ENCODE results near the gene PCDH18.

DNA sequence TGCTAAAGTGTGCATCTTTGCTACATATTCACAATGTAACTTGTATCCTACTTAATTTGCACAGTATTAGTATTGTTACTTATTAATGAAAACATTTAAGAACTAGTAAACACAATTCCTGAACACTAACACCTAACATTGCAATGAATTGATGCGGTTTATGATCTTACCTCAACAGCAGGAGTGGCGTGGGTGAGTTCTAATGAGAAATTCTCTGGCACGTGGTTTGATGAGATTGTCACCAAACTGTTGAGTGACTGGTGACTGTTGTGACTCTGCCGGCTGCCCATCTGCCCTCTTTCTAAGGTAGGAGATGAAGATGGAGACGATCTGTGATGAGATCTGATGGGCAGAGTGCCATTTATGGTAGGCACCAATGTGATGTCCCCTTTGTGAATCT, 2.9 kb downstream of the PCDH18 start:
- TF ChIP-seq POLR2A (IDR thresholded peaks at IDR 0.05; ENCODE audit: low read length) (no peak), GATA1 (IDR thresholded peaks at IDR 0.05; ENCODE audit: low read depth, low read length) (no peak)
